Caco-2 (cell line): Measurements from ENCODE around the gene CARD9. TPM values are rescaled to one million over a fixed set of nuclear protein-coding genes. Genes with fewer than 3 reads are reported as not detected.

Experiments used
- BruUV-seq: library from RNA; stranded (reverse); fragments of 400-500 nt; replicated peaks from 2 replicates; lab custom pipeline; 2021; lab: Mats Ljungman, UMichigan
- CTCF ChIA-PET: fragments of 300-600 bp; sonication (Branson Sonifier 250); formaldehyde crosslinking; loops from one replicate; lab custom pipeline; 2022; ENCODE audit warnings: antibody characterized with exemption; lab: Charles Lee
- POLR2A ChIA-PET: fragments of 300-600 bp; sonication (Branson Sonifier 250); formaldehyde crosslinking; loops from one replicate; lab custom pipeline; 2022; ENCODE audit warnings: antibody characterized with exemption; lab: Charles Lee
- DNase-seq, 2 experiments: peaks; one replicate each; pipeline versions ENCODE4 v3.0.0 to v3.0.0-alpha.2; 2020 to 2022
- H3K27me3 ChIP-seq: replicated peaks from 2 replicates; pipeline ENCODE4 v1.6.0; 2011; ENCODE audit warnings: low read length; ENCODE audit not compliant: control insufficient read depth, insufficient read depth
- H3K36me3 ChIP-seq: 2 replicates; pipeline ENCODE4 v1.5.1; 2011; ENCODE audit warnings: low read length; ENCODE audit not compliant: control insufficient read depth, insufficient read depth
- H3K4me1 ChIP-seq: fragments of 250-450 bp; sonication (Bioruptor Pico); 2 replicates; pipeline ENCODE4 v1.5.1; 2020; ENCODE audit warnings: mild to moderate bottlenecking
- H3K4me3 ChIP-seq: 2 replicates; pipeline ENCODE4 v1.5.1; 2011; ENCODE audit warnings: low read depth, mild to moderate bottlenecking, control low read depth, low read length
- H3K9me3 ChIP-seq: fragments of 250-450 bp; sonication (Bioruptor Pico); 2 replicates; pipeline ENCODE4 v1.5.1; 2020; ENCODE audit warnings: mild to moderate bottlenecking, moderate library complexity
- H3K27ac Mint-ChIP-seq: one replicate; pipeline ENCODE4 v1.8.0; 2022; ENCODE audit warnings: mixed read lengths; ENCODE audit not compliant: unreplicated experiment
- H3K27me3 Mint-ChIP-seq: one replicate; pipeline ENCODE4 v1.8.0; 2022; ENCODE audit warnings: mixed read lengths; ENCODE audit not compliant: insufficient read depth, unreplicated experiment
- H3K36me3 Mint-ChIP-seq: one replicate; pipeline ENCODE4 v1.8.0; 2022; ENCODE audit warnings: mild to moderate bottlenecking, mixed read lengths; ENCODE audit not compliant: insufficient read depth, unreplicated experiment
- H3K4me1 Mint-ChIP-seq: one replicate; pipeline ENCODE4 v1.8.0; 2022; ENCODE audit warnings: low read depth, mixed read lengths; ENCODE audit not compliant: unreplicated experiment
- H3K4me3 Mint-ChIP-seq: one replicate; pipeline ENCODE4 v1.8.0; 2022; ENCODE audit warnings: mild to moderate bottlenecking, moderate library complexity, mixed read lengths; ENCODE audit not compliant: unreplicated experiment
- H3K9me3 Mint-ChIP-seq: one replicate; pipeline ENCODE4 v1.8.0; 2022; ENCODE audit warnings: mixed read lengths; ENCODE audit not compliant: unreplicated experiment
- CTCF ChIP-seq, 2 experiments: fragments of 200-600 bp in 1 of 2; IDR thresholded peaks; 1 replicate in 1 of 2; 2 replicates in 1 of 2; pipeline versions ENCODE4 v1.5.1 to v1.8.0; 2011 to 2022; ENCODE audit warnings: antibody characterized with exemption in 1 of 2, control low read depth in 1 of 2, inconsistent platforms in 1 of 2, low read depth in 1 of 2, low read length in 1 of 2, mild to moderate bottlenecking in 1 of 2, moderate library complexity in 1 of 2; ENCODE audit not compliant: insufficient read depth in 1 of 2, severe bottlenecking in 1 of 2, unreplicated experiment in 1 of 2
- intact Hi-C: fragments of 100-400 bp; cut with micrococcal nuclease; formaldehyde crosslinking; loops from one replicate; pipeline ENCODE4 v1.10.0; 2022; ENCODE audit not compliant: unreplicated experiment
- total RNA-seq: library from RNA; stranded (reverse); gene quantifications from 2 replicates; pipeline ENCODE4 v1.2.3, GENCODE V29; 2022

The CARD9 gene
- total RNA-seq, 1 experiment from 2014 or later, result 1.7 TPM

- H3K36me3 ChIP-seq, result peaks cover 1% of the 10 kb centered on the region; the same call in 1 of the 2 replicates
- no peak for DNase-seq
- H3K4me1 ChIP-seq, result no peaks in the 10 kb centered on the region
- H3K27me3 Mint-ChIP-seq, result no peaks in the 10 kb centered on the region
- no TSS peak for BruUV-seq
- no peak for TF ChIP-seq CTCF (IDR thresholded peaks at IDR 0.05; ENCODE audit: insufficient read depth in 1 of 2, low read depth in 1 of 2, low read length in 1 of 2, severe bottlenecking in 1 of 2, unreplicated experiment in 1 of 2)
- POLR2A ChIA-PET, result no interaction called here
- H3K4me3 ChIP-seq, result no peak overlapping the region
- no peak overlapping the region for H3K4me3 Mint-ChIP-seq
- CTCF ChIA-PET, result interaction anchor here (0.7 kb wide), 1 partner anchor 36 kb away, joined by 7 read pairs; no protein-coding TSS in a partner anchor
- no peaks in the 10 kb centered on the region for H3K9me3 ChIP-seq
- H3K4me1 Mint-ChIP-seq, result no peaks in the 10 kb centered on the region
- H3K27ac Mint-ChIP-seq, result no peak overlapping the region
- peaks cover 46% of the 10 kb centered on the region for H3K36me3 Mint-ChIP-seq
- intact Hi-C loops, result no loop called here
- H3K27me3 ChIP-seq, result no peaks in the 10 kb centered on the region
- H3K9me3 Mint-ChIP-seq, result no peaks in the 10 kb centered on the region
These were observed 10.0 kb upstream of the CARD9 start for GRCh38 chr9:136383436-136383835.

- Histone ChIP-seq H3K36me3 (peaks cover 1% of the 10 kb centered on the region; the same call in 1 of the 2 replicates), H3K27me3 (no peaks in the 10 kb centered on the region), H3K4me1 (no peaks in the 10 kb centered on the region), H3K4me3 (no peak overlapping the region), H3K9me3 (no peaks in the 10 kb centered on the region)
- no peaks in the 10 kb centered on the region for H3K27me3 Mint-ChIP-seq
- no peak for DNase-seq
- H3K36me3 Mint-ChIP-seq, result peaks cover 39% of the 10 kb centered on the region
- H3K4me3 Mint-ChIP-seq, result no peak overlapping the region
- TF ChIP-seq CTCF (IDR thresholded peaks at IDR 0.05; ENCODE audit: insufficient read depth in 1 of 2, low read depth in 1 of 2, low read length in 1 of 2, severe bottlenecking in 1 of 2, unreplicated experiment in 1 of 2), result no peak
- H3K9me3 Mint-ChIP-seq, result no peaks in the 10 kb centered on the region
- H3K4me1 Mint-ChIP-seq, result no peaks in the 10 kb centered on the region
- CTCF ChIA-PET, result no interaction called here
- POLR2A ChIA-PET, result interaction anchor here (0.5 kb wide), 1 partner anchor 61 kb away, joined by 3 read pairs; no protein-coding TSS in a partner anchor
- intact Hi-C loops, result no loop called here
- BruUV-seq, result no TSS peak
- H3K27ac Mint-ChIP-seq, result no peak overlapping the region
These were observed 8.6 kb upstream of the CARD9 start for GRCh38 chr9:136381966-136382513.

GRCh38 chr9:136381311-136381710, 7.8 kb upstream of the CARD9 start:
- Histone ChIP-seq H3K4me3 (no peak overlapping the region), H3K36me3 (peaks cover 1% of the 10 kb centered on the region; the same call in 1 of the 2 replicates), H3K9me3 (no peaks in the 10 kb centered on the region), H3K4me1 (no peaks in the 10 kb centered on the region), H3K27me3 (no peaks in the 10 kb centered on the region)
- BruUV-seq, result no TSS peak
- Mint-ChIP-seq H3K4me1 (no peaks in the 10 kb centered on the region), H3K27ac (no peak overlapping the region), H3K9me3 (no peaks in the 10 kb centered on the region), H3K4me3 (no peak overlapping the region), H3K27me3 (no peaks in the 10 kb centered on the region), H3K36me3 (peaks cover 38% of the 10 kb centered on the region)
- no peak for DNase-seq
- intact Hi-C loops, result no loop called here
- ChIA-PET CTCF (interaction anchor here (0.6 to 0.7 kb wide), 2 partner anchors 600 to 781 kb away, joined by 3 to 4 read pairs; no protein-coding TSS in a partner anchor), POLR2A (no interaction called here)
- TF ChIP-seq CTCF (IDR thresholded peaks at IDR 0.05; ENCODE audit: insufficient read depth in 1 of 2, low read depth in 1 of 2, low read length in 1 of 2, severe bottlenecking in 1 of 2, unreplicated experiment in 1 of 2), result no peak
